ENCODE results near the gene TRMO. TPM values are rescaled to one million over a fixed set of nuclear protein-coding genes. Genes with fewer than 3 reads are reported as not detected.
A peak's percentile ranks its signal among the peaks of the same experiment; 100 is the strongest.

TRMO gene
- total RNA-seq, 5 donors from 2014 or later (not counting 1 experiment from before 2014, with no cell fraction given): 38.8 to 47.4 (median 44.7) TPM

GRCh38 chr9:97900103-97900737, 22.1 kb downstream of the TRMO start:
- WGBS (ENCODE audit: insufficient coverage): 100% methylated on average over 7 of the region's 9 CpGs
- Histone ChIP-seq H3K4me3 (ENCODE audit: control insufficient read depth in 1 of 2, extremely low read depth in 1 of 2, low read length in 1 of 2) (no peak overlapping the region), H3K27me3 (replicated peaks in 1 of 2; ENCODE audit: control insufficient read depth in 2 of 2, extremely low read depth in 1 of 2, insufficient read depth in 2 of 2, low read length in 1 of 2) (no peaks in the 10 kb centered on the region), H3K36me3 (ENCODE audit: control insufficient read depth in 2 of 2, extremely low read depth in 1 of 2, insufficient read depth in 1 of 2, low read length in 1 of 2) (peaks cover 0 to 15% of the 10 kb centered on the region in 2 donors), H3K4me1 (ENCODE audit: control insufficient read depth in 1 of 2, extremely low read depth in 1 of 2, insufficient read depth in 2 of 2, low read length in 2 of 2) (peaks cover 32 to 44% of the 10 kb centered on the region in 2 experiments), H3K9me3 (no peaks in the 10 kb centered on the region), H3K27ac (ENCODE audit: low read length) (peak overlapping the region; percentile 10)
- H3K27ac Mint-ChIP-seq: peak overlapping the region; percentile 85 to 88
- CTCF ChIA-PET: interaction anchor here (0.6 to 4.4 kb wide), 14 partner anchors 8 to 354 kb away, joined by 3 to 59 read pairs (median 5); partner anchors contain the start of genes NANS (in 1 of the 2) and TRMO (in 1 of the 2)
- ATAC-seq (replicated peaks in 1 of 4) (no peak), DNase-seq (no peak)
- peaks cover 18% of the 10 kb centered on the region for H3K36me3 Mint-ChIP-seq
- H3K4me3 Mint-ChIP-seq: no peak overlapping the region
- no peaks in the 10 kb centered on the region for H3K9me3 Mint-ChIP-seq
- peaks cover 55 to 67% (median 67%) of the 10 kb centered on the region in 3 donors for H3K4me1 Mint-ChIP-seq
- POLR2A ChIA-PET: interaction anchor here (0.5 to 3.0 kb wide), 4 partner anchors 20 to 1501 kb away, joined by 3 to 13 read pairs (median 3); no protein-coding TSS in a partner anchor
- no peaks in the 10 kb centered on the region for H3K27me3 Mint-ChIP-seq

- no peak overlapping the region for H3K27ac ChIP-seq (ENCODE audit: low read length)
- CTCF ChIA-PET: interaction anchor here in 1 of 2 donors (0.5 to 1.1 kb wide), 2 partner anchors 9 to 27 kb away, joined by 4 to 6 read pairs; partner anchors contain the start of gene TRMO
- 95% methylated on average over 5 of the region's 6 CpGs for WGBS (ENCODE audit: insufficient coverage)
- no peak overlapping the region for H3K4me3 ChIP-seq (ENCODE audit: control insufficient read depth in 1 of 2, extremely low read depth in 1 of 2, low read length in 1 of 2)
- peaks cover 0 to 10% (median 6%) of the 10 kb centered on the region in 3 donors for H3K9me3 Mint-ChIP-seq
- DNase-seq: no peak
- no peak overlapping the region for H3K4me3 Mint-ChIP-seq
- peak overlapping the region in 1 of 2 donors; percentile 2 for H3K27ac Mint-ChIP-seq
- no peaks in the 10 kb centered on the region for H3K27me3 ChIP-seq (replicated peaks in 1 of 2; ENCODE audit: control insufficient read depth in 2 of 2, extremely low read depth in 1 of 2, insufficient read depth in 2 of 2, low read length in 1 of 2)
- POLR2A ChIA-PET: interaction anchor here in 1 of 2 donors (0.6 to 1.1 kb wide), 2 partner anchors 11 to 26 kb away, joined by 3 to 4 read pairs; no protein-coding TSS in a partner anchor
- peaks cover 0 to 13% of the 10 kb centered on the region in 2 donors for H3K36me3 ChIP-seq (ENCODE audit: control insufficient read depth in 2 of 2, extremely low read depth in 1 of 2, insufficient read depth in 1 of 2, low read length in 1 of 2)
- H3K36me3 Mint-ChIP-seq: peaks cover 29% of the 10 kb centered on the region
- ATAC-seq (replicated peaks in 1 of 4): peak in 1 of 4 experiments; percentile 49
- H3K4me1 Mint-ChIP-seq: peaks cover 16 to 27% (median 25%) of the 10 kb centered on the region in 3 donors
- peaks cover 0 to 7% of the 10 kb centered on the region in 2 experiments for H3K4me1 ChIP-seq (ENCODE audit: control insufficient read depth in 1 of 2, extremely low read depth in 1 of 2, insufficient read depth in 2 of 2, low read length in 2 of 2)
- H3K9me3 ChIP-seq: no peaks in the 10 kb centered on the region
- H3K27me3 Mint-ChIP-seq: no peaks in the 10 kb centered on the region
These were observed 26.5 kb downstream of the TRMO start for GRCh38 chr9:97895695-97896332.

GRCh38 chr9:97895211-97895610, 27.1 kb downstream of the TRMO start:
- Mint-ChIP-seq H3K4me1 (peaks cover 13 to 26% (median 25%) of the 10 kb centered on the region in 3 donors), H3K4me3 (no peak overlapping the region), H3K27me3 (no peaks in the 10 kb centered on the region), H3K36me3 (peaks cover 27% of the 10 kb centered on the region), H3K27ac (no peak overlapping the region), H3K9me3 (peaks cover 0 to 10% (median 6%) of the 10 kb centered on the region in 3 donors)
- DNase-seq (no peak), ATAC-seq (replicated peaks in 1 of 4) (no peak)
- H3K9me3 ChIP-seq: no peaks in the 10 kb centered on the region
- ChIA-PET CTCF (interaction anchor here in 1 of 2 donors (0.5 to 1.6 kb wide), 3 partner anchors 8 to 27 kb away, joined by 4 to 6 read pairs (median 4); partner anchors contain the start of gene TRMO), POLR2A (interaction anchor here in 1 of 2 donors (0.6 to 1.1 kb wide), 2 partner anchors 10 to 26 kb away, joined by 3 to 4 read pairs; no protein-coding TSS in a partner anchor)
- no peak overlapping the region for H3K4me3 ChIP-seq (ENCODE audit: control insufficient read depth in 1 of 2, extremely low read depth in 1 of 2, low read length in 1 of 2)
- WGBS (ENCODE audit: insufficient coverage): no CpG with 5 or more reads among the region's 1 CpG
- H3K4me1 ChIP-seq (ENCODE audit: control insufficient read depth in 1 of 2, extremely low read depth in 1 of 2, insufficient read depth in 2 of 2, low read length in 2 of 2): peaks cover 0 to 5% of the 10 kb centered on the region in 2 experiments
- no peak overlapping the region for H3K27ac ChIP-seq (ENCODE audit: low read length)
- no peaks in the 10 kb centered on the region for H3K27me3 ChIP-seq (replicated peaks in 1 of 2; ENCODE audit: control insufficient read depth in 2 of 2, extremely low read depth in 1 of 2, insufficient read depth in 2 of 2, low read length in 1 of 2)
- H3K36me3 ChIP-seq (ENCODE audit: control insufficient read depth in 2 of 2, extremely low read depth in 1 of 2, insufficient read depth in 1 of 2, low read length in 1 of 2): peaks cover 0 to 9% of the 10 kb centered on the region in 2 donors

GRCh38 chr9:97892421-97892820, 29.9 kb downstream of the TRMO start:
- Mint-ChIP-seq H3K36me3 (peaks cover 30% of the 10 kb centered on the region), H3K27me3 (no peaks in the 10 kb centered on the region), H3K4me1 (peaks cover 20 to 24% (median 24%) of the 10 kb centered on the region in 3 donors), H3K4me3 (no peak overlapping the region), H3K27ac (no peak overlapping the region), H3K9me3 (peaks cover 0 to 10% (median 6%) of the 10 kb centered on the region in 3 donors)
- 81% methylated on average over 2 of the region's 2 CpGs for WGBS (ENCODE audit: insufficient coverage)
- H3K36me3 ChIP-seq (ENCODE audit: control insufficient read depth in 2 of 2, extremely low read depth in 1 of 2, insufficient read depth in 1 of 2, low read length in 1 of 2): no peaks in the 10 kb centered on the region
- CTCF ChIA-PET: interaction anchor here (0.7 to 3.6 kb wide), 5 partner anchors 8 to 31 kb away, joined by 3 to 53 read pairs (median 5); no protein-coding TSS in a partner anchor
- no peaks in the 10 kb centered on the region for H3K9me3 ChIP-seq
- no peak overlapping the region for H3K27ac ChIP-seq (ENCODE audit: low read length)
- H3K27me3 ChIP-seq (replicated peaks in 1 of 2; ENCODE audit: control insufficient read depth in 2 of 2, extremely low read depth in 1 of 2, insufficient read depth in 2 of 2, low read length in 1 of 2): no peaks in the 10 kb centered on the region
- POLR2A ChIA-PET: interaction anchor here in 1 of 2 donors (0.6 kb wide), 1 partner anchor 150 kb away, joined by 5 read pairs; no protein-coding TSS in a partner anchor
- DNase-seq: no peak
- peaks cover 0 to 9% of the 10 kb centered on the region in 2 experiments for H3K4me1 ChIP-seq (ENCODE audit: control insufficient read depth in 1 of 2, extremely low read depth in 1 of 2, insufficient read depth in 2 of 2, low read length in 2 of 2)
- no peak overlapping the region for H3K4me3 ChIP-seq (ENCODE audit: control insufficient read depth in 1 of 2, extremely low read depth in 1 of 2, low read length in 1 of 2)
- ATAC-seq (replicated peaks in 1 of 4): no peak

GRCh38 chr9:97891736-97892135, 30.6 kb downstream of the TRMO start:
- H3K36me3 ChIP-seq (ENCODE audit: control insufficient read depth in 2 of 2, extremely low read depth in 1 of 2, insufficient read depth in 1 of 2, low read length in 1 of 2): no peaks in the 10 kb centered on the region
- 86% methylated on average over 5 of the region's 5 CpGs for WGBS (ENCODE audit: insufficient coverage)
- ATAC-seq (replicated peaks in 1 of 4) (no peak), DNase-seq (no peak)
- peaks cover 26% of the 10 kb centered on the region for H3K36me3 Mint-ChIP-seq
- H3K9me3 Mint-ChIP-seq: peaks cover 0 to 10% (median 6%) of the 10 kb centered on the region in 3 donors
- H3K27ac ChIP-seq (ENCODE audit: low read length): no peak overlapping the region
- H3K4me3 ChIP-seq (ENCODE audit: control insufficient read depth in 1 of 2, extremely low read depth in 1 of 2, low read length in 1 of 2): no peak overlapping the region
- no peak overlapping the region for H3K27ac Mint-ChIP-seq
- H3K27me3 Mint-ChIP-seq: no peaks in the 10 kb centered on the region
- no peaks in the 10 kb centered on the region for H3K27me3 ChIP-seq (replicated peaks in 1 of 2; ENCODE audit: control insufficient read depth in 2 of 2, extremely low read depth in 1 of 2, insufficient read depth in 2 of 2, low read length in 1 of 2)
- H3K4me1 ChIP-seq (ENCODE audit: control insufficient read depth in 1 of 2, extremely low read depth in 1 of 2, insufficient read depth in 2 of 2, low read length in 2 of 2): peaks cover 0 to 9% of the 10 kb centered on the region in 2 experiments
- H3K4me3 Mint-ChIP-seq: no peak overlapping the region
- H3K9me3 ChIP-seq: no peaks in the 10 kb centered on the region
- peaks cover 20 to 24% (median 20%) of the 10 kb centered on the region in 3 donors for H3K4me1 Mint-ChIP-seq
- ChIA-PET POLR2A (interaction anchor here (0.6 to 1.9 kb wide), 2 partner anchors 30 to 151 kb away, joined by 5 to 6 read pairs; partner anchors contain the start of gene TRMO (in 1 of the 2)), CTCF (interaction anchor here (0.8 to 3.6 kb wide), 6 partner anchors 9 to 53 kb away, joined by 3 to 53 read pairs (median 12); no protein-coding TSS in a partner anchor)

All from T-cell (primary cell).